ENCODE data around the gene GJA8.
"Not testable (repeated sequence)": the region's sequence is repeated elsewhere in the genome, so short reads cannot be mapped to it uniquely, and the experiment has no call there.

The GJA8 gene

DNA sequence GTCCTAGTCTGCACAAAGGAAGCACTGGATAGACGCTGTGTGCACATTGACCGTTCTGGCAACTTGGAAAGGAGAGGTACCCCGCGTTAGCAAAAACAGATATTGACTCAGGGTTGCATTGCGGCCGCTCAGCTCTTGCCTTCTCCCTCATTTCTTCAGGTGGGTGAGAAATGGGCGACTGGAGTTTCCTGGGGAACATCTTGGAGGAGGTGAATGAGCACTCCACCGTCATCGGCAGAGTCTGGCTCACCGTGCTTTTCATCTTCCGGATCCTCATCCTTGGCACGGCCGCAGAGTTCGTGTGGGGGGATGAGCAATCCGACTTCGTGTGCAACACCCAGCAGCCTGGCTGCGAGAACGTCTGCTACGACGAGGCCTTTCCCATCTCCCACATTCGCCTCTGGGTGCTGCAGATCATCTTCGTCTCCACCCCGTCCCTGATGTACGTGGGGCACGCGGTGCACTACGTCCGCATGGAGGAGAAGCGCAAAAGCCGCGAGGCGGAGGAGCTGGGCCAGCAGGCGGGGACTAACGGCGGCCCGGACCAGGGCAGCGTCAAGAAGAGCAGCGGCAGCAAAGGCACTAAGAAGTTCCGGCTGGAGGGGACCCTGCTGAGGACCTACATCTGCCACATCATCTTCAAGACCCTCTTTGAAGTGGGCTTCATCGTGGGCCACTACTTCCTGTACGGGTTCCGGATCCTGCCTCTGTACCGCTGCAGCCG, 5.4 kb downstream of the GJA8 start:
- ATAC-seq (ENCODE audit: low read depth) (no peak), DNase-seq (ENCODE audit: low spot score) (no peak)
- TF ChIP-seq, protein P1, sequence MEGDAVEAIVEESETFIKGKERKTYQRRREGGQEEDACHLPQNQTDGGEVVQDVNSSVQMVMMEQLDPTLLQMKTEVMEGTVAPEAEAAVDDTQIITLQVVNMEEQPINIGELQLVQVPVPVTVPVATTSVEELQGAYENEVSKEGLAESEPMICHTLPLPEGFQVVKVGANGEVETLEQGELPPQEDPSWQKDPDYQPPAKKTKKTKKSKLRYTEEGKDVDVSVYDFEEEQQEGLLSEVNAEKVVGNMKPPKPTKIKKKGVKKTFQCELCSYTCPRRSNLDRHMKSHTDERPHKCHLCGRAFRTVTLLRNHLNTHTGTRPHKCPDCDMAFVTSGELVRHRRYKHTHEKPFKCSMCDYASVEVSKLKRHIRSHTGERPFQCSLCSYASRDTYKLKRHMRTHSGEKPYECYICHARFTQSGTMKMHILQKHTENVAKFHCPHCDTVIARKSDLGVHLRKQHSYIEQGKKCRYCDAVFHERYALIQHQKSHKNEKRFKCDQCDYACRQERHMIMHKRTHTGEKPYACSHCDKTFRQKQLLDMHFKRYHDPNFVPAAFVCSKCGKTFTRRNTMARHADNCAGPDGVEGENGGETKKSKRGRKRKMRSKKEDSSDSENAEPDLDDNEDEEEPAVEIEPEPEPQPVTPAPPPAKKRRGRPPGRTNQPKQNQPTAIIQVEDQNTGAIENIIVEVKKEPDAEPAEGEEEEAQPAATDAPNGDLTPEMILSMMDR (IDR thresholded peaks at IDR 0.05; ENCODE audit: poor library complexity, severe bottlenecking), result no peak
- no peaks in the 10 kb centered on the region for H3K27me3 ChIP-seq (ENCODE audit: insufficient read depth, poor library complexity, severe bottlenecking)
- H3K9me3 ChIP-seq (ENCODE audit: severe bottlenecking), result no peaks in the 10 kb centered on the region
- no peak overlapping the region for H3K27ac ChIP-seq (ENCODE audit: poor library complexity, severe bottlenecking)
- no peak overlapping the region for H3K4me3 ChIP-seq (ENCODE audit: severe bottlenecking)
- no peaks in the 10 kb centered on the region for H3K4me1 ChIP-seq (ENCODE audit: insufficient read depth, poor library complexity, severe bottlenecking)
- no peaks in the 10 kb centered on the region for H3K36me3 ChIP-seq (ENCODE audit: low read depth)

DNA sequence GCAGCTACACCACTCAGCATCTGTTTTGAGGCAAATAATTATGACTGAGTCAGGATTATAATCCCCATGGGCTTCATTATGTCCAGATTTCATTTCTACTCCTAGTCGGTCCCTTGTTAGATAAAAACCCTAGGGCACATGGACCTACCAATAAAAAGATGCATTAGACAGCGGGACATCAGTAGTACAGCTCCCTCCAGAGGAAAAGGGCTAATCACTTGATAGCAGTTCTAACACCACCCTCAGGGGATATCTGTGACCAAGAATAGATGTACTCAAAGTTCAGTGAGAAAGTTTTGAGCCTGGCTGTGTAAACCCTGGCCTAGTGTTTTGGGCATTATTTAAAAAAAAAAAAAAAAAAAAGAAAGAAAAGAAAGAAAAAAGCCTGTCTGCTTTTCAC, 10.0 kb downstream of the GJA8 start:
- ATAC-seq (ENCODE audit: low read depth) (no peak), DNase-seq (ENCODE audit: low spot score) (no peak)
- Histone ChIP-seq H3K4me1 (ENCODE audit: insufficient read depth, poor library complexity, severe bottlenecking) (no peaks in the 10 kb centered on the region), H3K27me3 (ENCODE audit: insufficient read depth, poor library complexity, severe bottlenecking) (no peaks in the 10 kb centered on the region), H3K9me3 (ENCODE audit: severe bottlenecking) (no peaks in the 10 kb centered on the region), H3K4me3 (ENCODE audit: severe bottlenecking) (no peak overlapping the region), H3K36me3 (ENCODE audit: low read depth) (no peaks in the 10 kb centered on the region), H3K27ac (ENCODE audit: poor library complexity, severe bottlenecking) (no peak overlapping the region)
- TF ChIP-seq, protein P1 (IDR thresholded peaks at IDR 0.05; ENCODE audit: poor library complexity, severe bottlenecking), result no peak

DNA sequence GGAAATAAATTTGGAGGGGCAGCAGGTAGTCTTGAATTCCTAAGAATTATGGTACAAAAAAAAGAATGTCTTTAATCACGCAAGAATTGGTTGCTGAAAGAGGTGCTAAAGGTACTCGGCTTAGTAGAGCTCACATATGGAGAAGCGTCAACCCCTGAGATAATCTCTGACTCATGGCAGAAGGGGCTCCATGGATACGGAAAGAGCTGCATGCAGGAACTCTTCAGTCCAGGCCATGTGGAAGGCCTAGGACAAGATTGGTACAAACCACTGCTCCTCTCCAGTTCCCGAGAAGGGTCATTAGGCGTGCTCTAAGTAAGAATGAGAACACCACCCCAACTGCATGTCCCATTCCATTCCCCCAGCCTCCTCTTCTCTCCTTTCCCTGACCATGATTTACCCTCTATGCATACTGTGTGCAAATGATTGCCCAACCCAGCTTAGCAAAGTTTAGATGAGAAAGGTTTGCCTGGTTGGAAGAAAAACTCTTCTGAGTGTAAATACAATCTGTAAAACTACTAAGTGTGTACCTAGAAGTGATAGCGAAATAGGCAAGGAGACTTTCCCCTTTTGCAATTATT, 10.9 kb downstream of the GJA8 start:
- no peaks in the 10 kb centered on the region for H3K36me3 ChIP-seq (ENCODE audit: low read depth)
- TF ChIP-seq, protein P1 (IDR thresholded peaks at IDR 0.05; ENCODE audit: poor library complexity, severe bottlenecking), result no peak
- ATAC-seq (ENCODE audit: low read depth), result no peak

DNA sequence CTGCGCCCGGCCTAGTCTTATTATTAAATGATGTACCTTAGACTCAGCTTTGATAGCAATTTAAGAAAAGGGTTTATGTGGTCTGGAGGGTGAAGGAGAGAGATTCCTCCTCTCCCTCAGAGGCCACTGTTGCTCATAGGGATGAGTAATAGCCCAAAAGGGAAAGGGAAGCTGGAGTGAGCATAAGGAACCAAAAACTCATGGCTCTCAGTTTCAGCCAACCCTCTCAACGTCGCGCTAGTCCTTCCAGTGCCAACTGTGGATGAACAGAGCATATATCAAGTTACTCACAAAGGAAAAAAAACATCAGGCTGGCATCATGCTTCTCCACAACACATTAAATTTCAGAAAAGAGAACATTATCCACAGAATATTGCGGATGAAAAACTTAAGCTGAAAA, 17.3 kb downstream of the GJA8 start:
- H3K4me1 ChIP-seq (ENCODE audit: insufficient read depth, poor library complexity, severe bottlenecking), result no peaks in the 10 kb centered on the region
- H3K27ac ChIP-seq (ENCODE audit: poor library complexity, severe bottlenecking), result no peak overlapping the region
- TF ChIP-seq, protein P1 (IDR thresholded peaks at IDR 0.05; ENCODE audit: poor library complexity, severe bottlenecking), result no peak
- DNase-seq (ENCODE audit: low spot score) (no peak), ATAC-seq (ENCODE audit: low read depth) (no peak)
- H3K27me3 ChIP-seq (ENCODE audit: insufficient read depth, poor library complexity, severe bottlenecking), result no peaks in the 10 kb centered on the region
- H3K9me3 ChIP-seq (ENCODE audit: severe bottlenecking), result no peaks in the 10 kb centered on the region
- H3K4me3 ChIP-seq (ENCODE audit: severe bottlenecking), result no peak overlapping the region
- no peaks in the 10 kb centered on the region for H3K36me3 ChIP-seq (ENCODE audit: low read depth)

More for the DNA sequence above, 10.9 kb downstream of the GJA8 start:
- Histone ChIP-seq H3K9me3 (ENCODE audit: severe bottlenecking) (no peaks in the 10 kb centered on the region), H3K27ac (ENCODE audit: poor library complexity, severe bottlenecking) (no peak overlapping the region), H3K4me3 (ENCODE audit: severe bottlenecking) (no peak overlapping the region), H3K4me1 (ENCODE audit: insufficient read depth, poor library complexity, severe bottlenecking) (no peaks in the 10 kb centered on the region), H3K27me3 (ENCODE audit: insufficient read depth, poor library complexity, severe bottlenecking) (no peaks in the 10 kb centered on the region)
- DNase-seq (ENCODE audit: low spot score), result no peak

DNA sequence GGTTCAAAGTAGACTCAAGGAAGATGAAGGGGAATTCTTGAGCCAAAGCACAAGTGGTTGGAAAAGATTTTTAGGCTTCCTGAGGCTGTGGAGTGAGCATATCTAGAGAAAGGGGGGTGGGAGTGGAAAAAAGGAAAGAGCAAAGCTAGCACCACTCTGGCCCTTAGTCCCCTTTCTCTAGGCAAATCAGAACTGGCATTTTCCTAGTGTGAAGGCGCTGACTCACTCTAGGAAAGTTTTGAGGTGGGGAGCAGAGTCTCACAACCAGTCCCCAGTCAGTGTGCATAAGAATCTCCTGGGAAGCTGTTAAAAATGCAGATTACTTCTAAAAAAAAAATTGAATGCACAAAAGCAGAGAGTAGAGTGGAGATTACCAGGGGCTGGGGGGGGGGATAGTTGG, 22.2 kb downstream of the GJA8 start:
- no peak for DNase-seq (ENCODE audit: low spot score)
- H3K9me3 ChIP-seq (ENCODE audit: severe bottlenecking), result no peaks in the 10 kb centered on the region
- H3K27ac ChIP-seq (ENCODE audit: poor library complexity, severe bottlenecking), result no peak overlapping the region
- H3K27me3 ChIP-seq (ENCODE audit: insufficient read depth, poor library complexity, severe bottlenecking), result no peaks in the 10 kb centered on the region
- no peaks in the 10 kb centered on the region for H3K4me1 ChIP-seq (ENCODE audit: insufficient read depth, poor library complexity, severe bottlenecking)
- no peaks in the 10 kb centered on the region for H3K36me3 ChIP-seq (ENCODE audit: low read depth)
- TF ChIP-seq, protein P1 (IDR thresholded peaks at IDR 0.05; ENCODE audit: poor library complexity, severe bottlenecking), result no peak
- no peak overlapping the region for H3K4me3 ChIP-seq (ENCODE audit: severe bottlenecking)
- ATAC-seq (ENCODE audit: low read depth), result no peak

DNA sequence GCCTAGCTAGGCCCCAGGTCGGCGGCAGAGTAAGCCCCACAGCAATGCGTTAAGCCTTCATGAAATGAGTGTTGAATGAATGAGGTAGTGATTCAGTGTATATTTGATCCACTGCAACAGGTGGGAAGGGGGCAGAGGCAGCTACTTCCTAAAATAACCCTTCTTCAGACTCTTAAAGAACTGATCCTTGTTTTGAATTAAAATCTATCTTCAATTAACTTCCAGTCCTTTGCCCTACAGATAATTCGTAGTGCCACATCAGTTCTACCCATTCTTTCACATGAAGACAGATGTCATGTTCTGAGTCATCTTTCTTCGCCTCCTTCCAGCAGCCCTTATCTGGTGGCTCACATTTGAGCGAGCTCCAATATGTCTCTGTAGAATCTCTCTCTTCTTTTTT, 24.6 kb downstream of the GJA8 start:
- not testable (repeated sequence) for H3K36me3 ChIP-seq (ENCODE audit: low read depth); H3K27me3 ChIP-seq (ENCODE audit: insufficient read depth, poor library complexity, severe bottlenecking); H3K9me3 ChIP-seq (ENCODE audit: severe bottlenecking); ATAC-seq (ENCODE audit: low read depth); DNase-seq (ENCODE audit: low spot score); H3K27ac ChIP-seq (ENCODE audit: poor library complexity, severe bottlenecking); H3K4me3 ChIP-seq (ENCODE audit: severe bottlenecking); H3K4me1 ChIP-seq (ENCODE audit: insufficient read depth, poor library complexity, severe bottlenecking)

DNA sequence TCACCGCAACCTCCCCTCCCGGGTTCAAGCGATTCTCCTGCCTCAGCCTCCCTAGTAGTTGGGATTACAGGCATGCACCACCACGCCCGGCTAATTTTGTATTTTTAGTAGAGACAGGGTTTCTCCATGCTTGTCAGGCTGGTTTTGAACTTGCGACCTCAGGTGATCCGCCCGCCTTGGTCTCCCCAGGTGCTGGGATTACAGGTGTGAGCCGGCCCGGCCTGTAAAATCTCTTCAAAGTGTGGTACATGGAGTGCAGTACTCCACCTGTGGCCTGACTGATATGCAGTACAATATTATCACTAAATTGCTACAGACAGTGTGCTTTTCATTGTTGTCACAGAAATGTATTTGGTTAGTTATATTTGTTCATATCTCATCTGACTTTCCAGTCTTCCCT, 25.1 kb downstream of the GJA8 start:
- not testable (repeated sequence) for H3K27ac ChIP-seq (ENCODE audit: poor library complexity, severe bottlenecking); ATAC-seq (ENCODE audit: low read depth); H3K9me3 ChIP-seq (ENCODE audit: severe bottlenecking); DNase-seq (ENCODE audit: low spot score); H3K36me3 ChIP-seq (ENCODE audit: low read depth); H3K4me1 ChIP-seq (ENCODE audit: insufficient read depth, poor library complexity, severe bottlenecking); H3K4me3 ChIP-seq (ENCODE audit: severe bottlenecking); H3K27me3 ChIP-seq (ENCODE audit: insufficient read depth, poor library complexity, severe bottlenecking)

Data from RWPE2 (cell line).